Measurements from ENCODE around the gene ID4. TPM values are rescaled to one million over a fixed set of nuclear protein-coding genes. Genes with fewer than 3 reads are reported as not detected.
A peak's percentile ranks its signal among the peaks of the same experiment; 100 is the strongest.

Gene ID4
- total RNA-seq, 1 experiment from 2014 or later = 0.10 TPM

GRCh38 chr6:19849755-19850154 is 12.6 kb downstream of the ID4 start:
- POLR2A ChIA-PET = no interaction called here
- Histone ChIP-seq H3K27me3 (ENCODE audit: control insufficient read depth, insufficient read depth, low read length) (no peaks in the 10 kb centered on the region), H3K4me3 (ENCODE audit: low read depth in 2 of 2, low read length in 2 of 2) (no peak overlapping the region), H3K27ac (ENCODE audit: low read length) (peak overlapping the region; percentile 2; the same call in 1 of the 2 replicates), H3K4me1 (ENCODE audit: control insufficient read depth, insufficient read depth, low read length) (peaks cover 18% of the 10 kb centered on the region), H3K36me3 (ENCODE audit: control insufficient read depth, insufficient read depth, low read length) (no peaks in the 10 kb centered on the region), H3K9me3 (ENCODE audit: control insufficient read depth, insufficient read depth, low read depth, low read length) (no peaks in the 10 kb centered on the region)
- CTCF ChIA-PET = no interaction called here
- DNase-seq (ENCODE audit: low read depth, low spot score) (no peak), ATAC-seq (no peak)
- no peak for TF ChIP-seq TCF7L2 (IDR thresholded peaks at IDR 0.05; ENCODE audit: low read depth, low read length)
- TF ChIP-seq CTCF (IDR thresholded peaks at IDR 0.05) = no peak
- TF ChIP-seq POLR2AphosphoS5 (IDR thresholded peaks at IDR 0.05; ENCODE audit: low read depth, low read length) = no peak
- no peak for TF ChIP-seq REST (IDR thresholded peaks at IDR 0.05; ENCODE audit: insufficient read depth in 1 of 2, low read depth in 2 of 2, low read length in 1 of 2)
- no TSS peak for BruUV-seq (replicated peaks)
- in situ Hi-C loops (cut with HindIII; ENCODE audit: low pct_unique_long_range_greater_than_20kb, low sequenced_read_pairs) = no loop called here
- intact Hi-C loops (cut with micrococcal nuclease; ENCODE audit: unreplicated experiment) = loop anchor here (5.0 to 10.0 kb wide), 3 partner anchors 827 to 1255 kb away; no protein-coding TSS in a partner anchor

- peak; percentile 24 for DNase-seq (ENCODE audit: low read depth, low spot score)
- TF ChIP-seq REST (IDR thresholded peaks at IDR 0.05; ENCODE audit: insufficient read depth in 1 of 2, low read depth in 2 of 2, low read length in 1 of 2) (no peak), TCF7L2 (IDR thresholded peaks at IDR 0.05; ENCODE audit: low read depth, low read length) (no peak), SIN3A (IDR thresholded peaks at IDR 0.05; ENCODE audit: borderline replicate concordance, insufficient read depth, low read depth, low read length) (no peak), CTCF (IDR thresholded peaks at IDR 0.05) (peak; percentile 93)
- H3K36me3 ChIP-seq (ENCODE audit: control insufficient read depth, insufficient read depth, low read length) = no peaks in the 10 kb centered on the region
- in situ Hi-C loops (cut with HindIII; ENCODE audit: low pct_unique_long_range_greater_than_20kb, low sequenced_read_pairs) = no loop called here
- H3K4me3 ChIP-seq (ENCODE audit: low read depth in 2 of 2, low read length in 2 of 2) = peak overlapping the region in 1 of 2 experiments; percentile 6; a peak in 1 of 4 replicates
- intact Hi-C loops (cut with micrococcal nuclease; ENCODE audit: unreplicated experiment) = loop anchor here (5.0 to 10.0 kb wide), 3 partner anchors 829 to 1257 kb away; no protein-coding TSS in a partner anchor
- BruUV-seq (replicated peaks) = no TSS peak
- peak; percentile 97 for ATAC-seq
- POLR2A ChIA-PET = interaction anchor here (0.6 kb wide), 1 partner anchor 267 kb away, joined by 3 read pairs; no protein-coding TSS in a partner anchor
- H3K27me3 ChIP-seq (ENCODE audit: control insufficient read depth, insufficient read depth, low read length) = no peaks in the 10 kb centered on the region
- no peaks in the 10 kb centered on the region for H3K9me3 ChIP-seq (ENCODE audit: control insufficient read depth, insufficient read depth, low read depth, low read length)
- peaks cover 18% of the 10 kb centered on the region for H3K4me1 ChIP-seq (ENCODE audit: control insufficient read depth, insufficient read depth, low read length)
- CTCF ChIA-PET = interaction anchor here (0.6 kb wide), 1 partner anchor 333 kb away, joined by 3 read pairs; no protein-coding TSS in a partner anchor
- H3K27ac ChIP-seq (ENCODE audit: low read length) = peak overlapping the region; percentile 60
Measured at GRCh38 chr6:19851241-19852089, 14.3 kb downstream of the ID4 start.

All from Panc1 (cell line).